Skeletal muscle tissue (tissue), 4 donors: ENCODE results near the gene PXMP4. TPM values are rescaled to one million over a fixed set of nuclear protein-coding genes. Genes with fewer than 3 reads are reported as not detected.

Experiments
- H3K27ac ChIP-seq: one replicate; pipeline ENCODE4 v1.7.0; 2013; ENCODE audit warnings: mild to moderate bottlenecking, low read depth, low read length, inconsistent platforms
- H3K27me3 ChIP-seq, 3 donors: one replicate each; pipeline ENCODE4 v1.7.0; 2013; ENCODE audit warnings: low read length in 3 of 3; ENCODE audit not compliant: control insufficient read depth in 3 of 3, insufficient read depth in 3 of 3
- H3K36me3 ChIP-seq, 3 donors: one replicate each; pipeline ENCODE4 v1.7.0; 2013; ENCODE audit warnings: low read length in 3 of 3; ENCODE audit not compliant: control insufficient read depth in 3 of 3, insufficient read depth in 3 of 3
- H3K4me1 ChIP-seq, 3 donors: one replicate each; pipeline ENCODE4 v1.7.0; 2013; ENCODE audit warnings: low read length in 3 of 3, mild to moderate bottlenecking in 3 of 3; ENCODE audit not compliant: control insufficient read depth in 3 of 3, insufficient read depth in 3 of 3
- H3K4me3 ChIP-seq, 3 donors: one replicate each; pipeline ENCODE4 v1.7.0; 2013; ENCODE audit warnings: low read length in 3 of 3
- H3K9ac ChIP-seq, 3 donors: one replicate each; pipeline ENCODE4 v1.7.0; 2013; ENCODE audit warnings: low read length in 3 of 3, mild to moderate bottlenecking in 3 of 3, moderate library complexity in 2 of 3, low read depth in 1 of 3
- H3K9me3 ChIP-seq, 3 donors: one replicate each; pipeline ENCODE4 v1.7.0; 2013; ENCODE audit warnings: low read length in 3 of 3; ENCODE audit not compliant: control insufficient read depth in 3 of 3
- total RNA-seq: library from RNA; depleted of rRNA; stranded (reverse); fragments of >200 nt; gene quantifications from one replicate; pipeline ENCODE4 v1.2.3, GENCODE V29; 2014
- donor health status: Osteomylitis.

Gene PXMP4
- total RNA-seq, 1 donor from 2014 or later, result 7.3 TPM

GRCh38 chr20:33696448-33696847 is 23.7 kb downstream of the PXMP4 start:
- H3K27ac ChIP-seq, result no peak overlapping the region
- H3K9me3 ChIP-seq, result no peaks in the 10 kb centered on the region
- peaks cover 0 to 8% (median 5%) of the 10 kb centered on the region in 3 donors for H3K4me1 ChIP-seq
- no peak overlapping the region for H3K9ac ChIP-seq
- H3K27me3 ChIP-seq, result no peaks in the 10 kb centered on the region
- H3K36me3 ChIP-seq, result no peaks in the 10 kb centered on the region
- no peak overlapping the region for H3K4me3 ChIP-seq

GRCh38 chr20:33694639-33695012 is 25.5 kb downstream of the PXMP4 start:
- Histone ChIP-seq H3K4me1 (peaks cover 0 to 8% (median 5%) of the 10 kb centered on the region in 3 donors), H3K9ac (no peak overlapping the region), H3K27ac (no peak overlapping the region), H3K9me3 (no peaks in the 10 kb centered on the region), H3K36me3 (no peaks in the 10 kb centered on the region), H3K27me3 (no peaks in the 10 kb centered on the region), H3K4me3 (no peak overlapping the region)

GRCh38 chr20:33693741-33694638 is 26.1 kb downstream of the PXMP4 start:
- Histone ChIP-seq H3K4me3 (no peak overlapping the region), H3K9me3 (no peaks in the 10 kb centered on the region), H3K9ac (no peak overlapping the region), H3K27ac (no peak overlapping the region), H3K4me1 (peaks cover 0 to 8% (median 5%) of the 10 kb centered on the region in 3 donors), H3K27me3 (no peaks in the 10 kb centered on the region), H3K36me3 (no peaks in the 10 kb centered on the region)

GRCh38 chr20:33693289-33693688 is 26.8 kb downstream of the PXMP4 start:
- Histone ChIP-seq H3K27ac (no peak overlapping the region), H3K9ac (no peak overlapping the region), H3K4me1 (peaks cover 0 to 8% (median 5%) of the 10 kb centered on the region in 3 donors)

GRCh38 chr20:33689973-33690372 is 30.1 kb downstream of the PXMP4 start:
- no peaks in the 10 kb centered on the region for H3K36me3 ChIP-seq
- no peaks in the 10 kb centered on the region for H3K9me3 ChIP-seq
- no peaks in the 10 kb centered on the region for H3K27me3 ChIP-seq
- H3K4me1 ChIP-seq, result peaks cover 14% of the 10 kb centered on the region in 3 donors
- no peak overlapping the region for H3K27ac ChIP-seq
- H3K4me3 ChIP-seq, result no peak overlapping the region
- H3K9ac ChIP-seq, result no peak overlapping the region

More at GRCh38 chr20:33693289-33693688, 26.8 kb downstream of the PXMP4 start:
- Histone ChIP-seq H3K27me3 (no peaks in the 10 kb centered on the region), H3K36me3 (no peaks in the 10 kb centered on the region), H3K9me3 (no peaks in the 10 kb centered on the region), H3K4me3 (no peak overlapping the region)

GRCh38 chr20:33689493-33689892 is 30.6 kb downstream of the PXMP4 start:
- Histone ChIP-seq H3K9ac (no peak overlapping the region), H3K36me3 (no peaks in the 10 kb centered on the region), H3K27me3 (no peaks in the 10 kb centered on the region), H3K4me3 (no peak overlapping the region), H3K4me1 (peaks cover 13 to 19% (median 17%) of the 10 kb centered on the region in 3 donors), H3K9me3 (no peaks in the 10 kb centered on the region), H3K27ac (no peak overlapping the region)

- no peaks in the 10 kb centered on the region for H3K9me3 ChIP-seq
- no peaks in the 10 kb centered on the region for H3K27me3 ChIP-seq
- H3K4me3 ChIP-seq, result no peak overlapping the region
- no peaks in the 10 kb centered on the region for H3K36me3 ChIP-seq
- H3K4me1 ChIP-seq, result peaks cover 12 to 19% (median 19%) of the 10 kb centered on the region in 3 donors
- no peak overlapping the region for H3K9ac ChIP-seq
- H3K27ac ChIP-seq, result no peak overlapping the region
Measured at GRCh38 chr20:33688938-33689424, 31.1 kb downstream of the PXMP4 start.

GRCh38 chr20:33687993-33688937 is 31.8 kb downstream of the PXMP4 start:
- Histone ChIP-seq H3K27me3 (no peaks in the 10 kb centered on the region), H3K27ac (no peak overlapping the region), H3K9ac (no peak overlapping the region), H3K4me3 (no peak overlapping the region), H3K36me3 (no peaks in the 10 kb centered on the region), H3K9me3 (no peaks in the 10 kb centered on the region), H3K4me1 (peaks cover 12 to 21% (median 19%) of the 10 kb centered on the region in 3 donors)

GRCh38 chr20:33687370-33687915 is 32.7 kb downstream of the PXMP4 start:
- Histone ChIP-seq H3K4me1 (peaks cover 12 to 21% (median 19%) of the 10 kb centered on the region in 3 donors), H3K9me3 (no peaks in the 10 kb centered on the region), H3K4me3 (no peak overlapping the region), H3K27ac (no peak overlapping the region), H3K27me3 (no peaks in the 10 kb centered on the region), H3K9ac (no peak overlapping the region), H3K36me3 (no peaks in the 10 kb centered on the region)
